Muscle layer of colon (tissue), 2 donors: ENCODE results near the gene RGS6.

ENCODE experiments used
- H3K27ac ChIP-seq: one replicate; pipeline ENCODE4 v1.7.0; 2013; ENCODE audit warnings: low read depth, mild to moderate bottlenecking, low read length, moderate library complexity
- H3K27me3 ChIP-seq, 2 donors: one replicate each; pipeline ENCODE4 v1.7.0; 2013; ENCODE audit warnings: low read length in 2 of 2, mild to moderate bottlenecking in 2 of 2; ENCODE audit not compliant: insufficient read depth in 2 of 2, control insufficient read depth in 1 of 2
- H3K36me3 ChIP-seq: one replicate; pipeline ENCODE4 v1.7.0; 2013; ENCODE audit warnings: mild to moderate bottlenecking, low read length; ENCODE audit not compliant: insufficient read depth
- H3K4me1 ChIP-seq: one replicate; pipeline ENCODE4 v1.7.0; 2013; ENCODE audit warnings: mild to moderate bottlenecking, low read length; ENCODE audit not compliant: insufficient read depth
- H3K4me3 ChIP-seq, 2 donors: one replicate each; pipeline ENCODE4 v1.7.0; 2013; ENCODE audit warnings: low read length in 2 of 2, low read depth in 1 of 2, mild to moderate bottlenecking in 1 of 2, moderate library complexity in 1 of 2
- H3K9ac ChIP-seq: one replicate; pipeline ENCODE4 v1.7.0; 2013; ENCODE audit warnings: low read length
- H3K9me3 ChIP-seq: one replicate; pipeline ENCODE4 v1.7.0; 2013; ENCODE audit warnings: mild to moderate bottlenecking, low read length
- donor health status: abdominal sarcoma.
- donor health status: Adenocarcinoma of cecum.

The RGS6 gene

GRCh38 chr14:72451054-72451972 is 519.1 kb downstream of the RGS6 start:
- Histone ChIP-seq H3K27ac (no peak overlapping the region), H3K4me3 (no peak overlapping the region), H3K4me1 (peaks cover 10% of the 10 kb centered on the region), H3K9me3 (no peaks in the 10 kb centered on the region), H3K27me3 (no peaks in the 10 kb centered on the region), H3K9ac (no peak overlapping the region), H3K36me3 (no peaks in the 10 kb centered on the region)

- Histone ChIP-seq H3K9ac (no peak overlapping the region), H3K4me1 (peaks cover 10% of the 10 kb centered on the region), H3K27me3 (no peaks in the 10 kb centered on the region), H3K9me3 (no peaks in the 10 kb centered on the region), H3K4me3 (no peak overlapping the region), H3K27ac (no peak overlapping the region), H3K36me3 (no peaks in the 10 kb centered on the region)
Measured at GRCh38 chr14:72452774-72453173, 520.5 kb downstream of the RGS6 start.

- H3K27me3 ChIP-seq, result no peaks in the 10 kb centered on the region
- H3K4me3 ChIP-seq, result no peak overlapping the region
- no peaks in the 10 kb centered on the region for H3K9me3 ChIP-seq
- no peaks in the 10 kb centered on the region for H3K36me3 ChIP-seq
- no peak overlapping the region for H3K9ac ChIP-seq
- H3K4me1 ChIP-seq, result peaks cover 10% of the 10 kb centered on the region
- no peak overlapping the region for H3K27ac ChIP-seq
Measured at GRCh38 chr14:72454388-72455160, 522.3 kb downstream of the RGS6 start.

- Histone ChIP-seq H3K27ac (no peak overlapping the region), H3K9ac (no peak overlapping the region), H3K36me3 (no peaks in the 10 kb centered on the region), H3K4me3 (no peak overlapping the region), H3K27me3 (no peaks in the 10 kb centered on the region), H3K9me3 (no peaks in the 10 kb centered on the region), H3K4me1 (no peaks in the 10 kb centered on the region)
Measured at GRCh38 chr14:72457641-72458040, 525.4 kb downstream of the RGS6 start.

- Histone ChIP-seq H3K27ac (no peak overlapping the region), H3K27me3 (no peaks in the 10 kb centered on the region), H3K4me3 (no peak overlapping the region), H3K4me1 (no peaks in the 10 kb centered on the region), H3K9me3 (no peaks in the 10 kb centered on the region), H3K9ac (no peak overlapping the region), H3K36me3 (no peaks in the 10 kb centered on the region)
Measured at GRCh38 chr14:72462056-72462455, 529.8 kb downstream of the RGS6 start.

- Histone ChIP-seq H3K27me3 (no peaks in the 10 kb centered on the region), H3K27ac (no peak overlapping the region), H3K36me3 (no peaks in the 10 kb centered on the region), H3K4me1 (no peaks in the 10 kb centered on the region), H3K9me3 (no peaks in the 10 kb centered on the region), H3K4me3 (no peak overlapping the region), H3K9ac (no peak overlapping the region)
Measured at GRCh38 chr14:72463291-72463866, 531.1 kb downstream of the RGS6 start.

GRCh38 chr14:72464226-72464625 is 532.0 kb downstream of the RGS6 start:
- H3K4me1 ChIP-seq, result no peaks in the 10 kb centered on the region
- H3K27me3 ChIP-seq, result no peaks in the 10 kb centered on the region
- no peaks in the 10 kb centered on the region for H3K9me3 ChIP-seq
- H3K9ac ChIP-seq, result no peak overlapping the region
- H3K27ac ChIP-seq, result no peak overlapping the region
- no peak overlapping the region for H3K4me3 ChIP-seq
- H3K36me3 ChIP-seq, result no peaks in the 10 kb centered on the region

- no peak overlapping the region for H3K27ac ChIP-seq
- no peaks in the 10 kb centered on the region for H3K9me3 ChIP-seq
- H3K4me1 ChIP-seq, result no peaks in the 10 kb centered on the region
- no peak overlapping the region for H3K9ac ChIP-seq
- no peaks in the 10 kb centered on the region for H3K36me3 ChIP-seq
- H3K27me3 ChIP-seq, result no peaks in the 10 kb centered on the region
- H3K4me3 ChIP-seq, result no peak overlapping the region
Measured at GRCh38 chr14:72466325-72466724, 534.1 kb downstream of the RGS6 start.

GRCh38 chr14:72471346-72471745 is 539.1 kb downstream of the RGS6 start:
- Histone ChIP-seq H3K36me3 (no peaks in the 10 kb centered on the region), H3K9me3 (no peaks in the 10 kb centered on the region), H3K9ac (no peak overlapping the region), H3K4me1 (no peaks in the 10 kb centered on the region), H3K27me3 (no peaks in the 10 kb centered on the region), H3K27ac (no peak overlapping the region), H3K4me3 (no peak overlapping the region)

- no peaks in the 10 kb centered on the region for H3K27me3 ChIP-seq
- no peaks in the 10 kb centered on the region for H3K36me3 ChIP-seq
- no peaks in the 10 kb centered on the region for H3K9me3 ChIP-seq
Measured at GRCh38 chr14:72472845-72473244, 540.6 kb downstream of the RGS6 start.

GRCh38 chr14:72476657-72477499 is 544.6 kb downstream of the RGS6 start:
- H3K9ac ChIP-seq, result no peak overlapping the region

More at GRCh38 chr14:72472845-72473244, 540.6 kb downstream of the RGS6 start:
- Histone ChIP-seq H3K4me3 (no peak overlapping the region), H3K9ac (no peak overlapping the region), H3K27ac (no peak overlapping the region), H3K4me1 (no peaks in the 10 kb centered on the region)

More at GRCh38 chr14:72476657-72477499, 544.6 kb downstream of the RGS6 start:
- no peak overlapping the region for H3K27ac ChIP-seq
- H3K36me3 ChIP-seq, result no peaks in the 10 kb centered on the region
- H3K9me3 ChIP-seq, result no peaks in the 10 kb centered on the region
- H3K27me3 ChIP-seq, result no peaks in the 10 kb centered on the region
- H3K4me3 ChIP-seq, result no peak overlapping the region
- no peaks in the 10 kb centered on the region for H3K4me1 ChIP-seq
